NT2/D1 (cell line): ENCODE data around the gene ITGB5.

Experiments used
- DNase-seq: peaks from one replicate; pipeline ENCODE4 v3.0.0-alpha.2; 2011; ENCODE audit warnings: low read depth, low spot score
- H3K27me3 ChIP-seq: 2 replicates; pipeline ENCODE4 v1.6.0; 2011; ENCODE audit warnings: mild to moderate bottlenecking; ENCODE audit not compliant: insufficient read length, insufficient read depth
- H3K36me3 ChIP-seq: 2 replicates; pipeline ENCODE4 v1.6.1; 2011; ENCODE audit warnings: mild to moderate bottlenecking, low read length, mixed read lengths; ENCODE audit not compliant: insufficient read depth, insufficient read length
- H3K4me1 ChIP-seq: 2 replicates; pipeline ENCODE4 v1.5.1; 2011; ENCODE audit not compliant: insufficient read depth, insufficient read length
- H3K4me3 ChIP-seq: 2 replicates; pipeline ENCODE4 v1.5.1; 2011; ENCODE audit warnings: low read depth; ENCODE audit not compliant: insufficient read length
- H3K9ac ChIP-seq: 2 replicates; pipeline ENCODE4 v1.6.0; 2011; ENCODE audit warnings: low read depth; ENCODE audit not compliant: insufficient read length
- H3K9me3 ChIP-seq: 2 replicates; pipeline ENCODE4 v1.5.1; 2011; ENCODE audit warnings: mild to moderate bottlenecking, low read length; ENCODE audit not compliant: insufficient read depth
- SUZ12 ChIP-seq: IDR thresholded peaks from 2 replicates; pipeline ENCODE4 v1.6.1; 2011; ENCODE audit not compliant: insufficient read length, insufficient read depth; ENCODE audit errors: extremely low read depth
- YY1 ChIP-seq: IDR thresholded peaks from 2 replicates; pipeline ENCODE4 v1.6.1; 2011; ENCODE audit not compliant: insufficient read length, insufficient read depth
- ZNF274 ChIP-seq: IDR thresholded peaks from 2 replicates; pipeline ENCODE4 v1.6.1; 2011; ENCODE audit warnings: mild to moderate bottlenecking, low read depth, low read length

The ITGB5 gene

GRCh38 chr3:124847863-124848262 is 39.3 kb downstream of the ITGB5 start:
- Histone ChIP-seq H3K9ac (no peak overlapping the region), H3K9me3 (no peaks in the 10 kb centered on the region), H3K4me1 (no peaks in the 10 kb centered on the region), H3K27me3 (no peaks in the 10 kb centered on the region), H3K4me3 (no peak overlapping the region), H3K36me3 (peaks cover 55% of the 10 kb centered on the region)
- no peak for TF ChIP-seq ZNF274
- no peak for TF ChIP-seq SUZ12
- TF ChIP-seq YY1: no peak
- no peak for DNase-seq

DNA sequence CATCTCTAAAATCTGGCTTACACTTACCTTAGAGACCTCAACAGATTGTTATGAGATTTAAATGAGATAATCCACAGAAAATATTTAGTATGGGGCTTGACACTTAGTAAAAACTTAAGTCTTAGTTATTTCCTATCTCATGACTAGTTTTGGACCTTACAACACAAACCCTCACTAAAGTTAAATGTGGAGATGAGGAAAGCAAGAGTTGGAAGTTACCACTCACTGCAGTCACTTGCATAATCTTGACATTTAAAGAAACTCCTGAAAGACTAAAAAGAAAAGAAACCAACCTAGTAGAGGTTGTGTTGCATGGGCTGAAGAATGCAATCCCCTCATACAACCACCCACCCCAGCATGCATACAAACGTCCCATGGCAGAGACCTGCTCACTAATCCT is 40.1 kb downstream of the ITGB5 start:
- H3K27me3 ChIP-seq: no peaks in the 10 kb centered on the region
- no peaks in the 10 kb centered on the region for H3K4me1 ChIP-seq
- H3K9ac ChIP-seq: no peak overlapping the region
- peaks cover 60% of the 10 kb centered on the region for H3K36me3 ChIP-seq
- H3K4me3 ChIP-seq: no peak overlapping the region
- no peak for DNase-seq
- TF ChIP-seq YY1: no peak
- TF ChIP-seq ZNF274: no peak
- TF ChIP-seq SUZ12: no peak
- H3K9me3 ChIP-seq: no peaks in the 10 kb centered on the region

DNA sequence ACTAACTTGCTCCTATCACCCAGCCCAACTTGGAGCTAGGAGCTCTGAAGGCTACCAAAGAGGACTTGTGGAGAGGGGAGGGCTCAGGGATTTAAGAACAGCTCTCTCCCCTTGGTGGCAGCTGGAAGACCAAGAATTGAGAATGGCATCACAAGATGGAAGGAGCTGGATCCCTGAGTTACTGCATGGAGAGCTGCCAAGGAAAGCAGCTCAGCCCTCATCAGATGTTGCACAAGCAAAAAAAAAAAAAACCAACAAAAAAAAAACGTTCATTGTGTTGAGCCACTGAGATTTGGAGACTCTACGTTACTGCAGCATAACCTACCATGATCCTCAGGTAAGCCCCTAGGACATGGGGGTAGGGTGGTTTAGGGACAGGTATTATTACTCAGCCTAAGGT is 41.0 kb downstream of the ITGB5 start:
- DNase-seq: no peak
- TF ChIP-seq ZNF274 (no peak), YY1 (no peak), SUZ12 (no peak)
- H3K9me3 ChIP-seq: no peaks in the 10 kb centered on the region
- H3K27me3 ChIP-seq: no peaks in the 10 kb centered on the region
- H3K36me3 ChIP-seq: peaks cover 65% of the 10 kb centered on the region
- no peaks in the 10 kb centered on the region for H3K4me1 ChIP-seq
- H3K4me3 ChIP-seq: no peak overlapping the region
- no peak overlapping the region for H3K9ac ChIP-seq

DNA sequence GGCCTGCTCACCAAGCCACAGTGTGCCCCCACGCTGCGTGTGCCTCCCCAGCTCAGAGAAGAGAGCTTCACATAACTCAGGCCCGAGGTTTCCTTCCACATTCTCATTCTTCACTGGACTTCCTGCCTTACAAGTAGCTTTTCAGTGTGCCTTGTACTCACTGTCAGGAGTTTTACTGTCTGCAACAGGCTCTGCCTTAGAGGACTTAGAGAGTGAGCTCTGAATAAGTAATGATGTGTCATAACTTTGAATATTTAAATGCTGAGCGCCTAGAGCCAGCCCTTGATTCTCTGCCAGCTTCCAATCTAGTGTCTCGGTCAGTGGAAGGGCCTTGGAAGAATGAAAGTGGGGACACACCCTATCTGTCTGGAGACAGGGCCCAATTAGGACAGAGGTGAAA is 41.8 kb downstream of the ITGB5 start:
- no peak overlapping the region for H3K4me3 ChIP-seq
- no peak for TF ChIP-seq ZNF274
- TF ChIP-seq YY1: no peak
- TF ChIP-seq SUZ12: no peak
- H3K36me3 ChIP-seq: peaks cover 71% of the 10 kb centered on the region
- DNase-seq: no peak
- no peak overlapping the region for H3K9ac ChIP-seq
- H3K9me3 ChIP-seq: no peaks in the 10 kb centered on the region
- H3K4me1 ChIP-seq: no peaks in the 10 kb centered on the region
- H3K27me3 ChIP-seq: no peaks in the 10 kb centered on the region

GRCh38 chr3:124843506-124844177 is 43.5 kb downstream of the ITGB5 start:
- no peak for TF ChIP-seq SUZ12
- no peak for TF ChIP-seq ZNF274
- no peak for TF ChIP-seq YY1
- H3K36me3 ChIP-seq: peaks cover 82% of the 10 kb centered on the region
- no peak overlapping the region for H3K9ac ChIP-seq
- H3K27me3 ChIP-seq: no peaks in the 10 kb centered on the region
- H3K4me3 ChIP-seq: no peak overlapping the region
- H3K9me3 ChIP-seq: no peaks in the 10 kb centered on the region
- DNase-seq: no peak
- H3K4me1 ChIP-seq: no peaks in the 10 kb centered on the region

DNA sequence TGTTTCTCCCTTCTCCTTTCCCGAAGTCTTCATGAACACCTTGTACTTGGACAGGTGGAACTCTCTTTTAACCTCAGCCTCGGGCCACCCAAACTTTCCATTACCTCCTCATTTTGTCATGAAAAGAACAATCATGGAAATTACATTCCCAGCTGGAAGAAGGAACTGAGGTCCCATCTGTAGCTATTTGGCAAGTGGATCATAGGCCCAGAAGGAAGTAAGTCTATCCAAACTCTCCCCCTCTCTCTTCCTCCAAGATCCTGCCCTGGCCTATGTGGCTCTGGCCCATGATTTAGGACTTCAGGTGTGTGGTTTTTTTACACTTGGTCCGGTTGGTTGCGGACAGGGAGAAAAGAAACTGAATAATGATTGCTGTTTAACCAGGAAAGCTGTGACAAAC is 44.1 kb downstream of the ITGB5 start:
- Histone ChIP-seq H3K27me3 (no peaks in the 10 kb centered on the region), H3K36me3 (peaks cover 77% of the 10 kb centered on the region), H3K4me3 (no peak overlapping the region), H3K4me1 (no peaks in the 10 kb centered on the region), H3K9me3 (no peaks in the 10 kb centered on the region), H3K9ac (no peak overlapping the region)
- TF ChIP-seq ZNF274: no peak
- DNase-seq: no peak

- no peaks in the 10 kb centered on the region for H3K4me1 ChIP-seq
Measured at GRCh38 chr3:124841517-124841916, 45.6 kb downstream of the ITGB5 start.

More at GRCh38 chr3:124841517-124841916, 45.6 kb downstream of the ITGB5 start:
- H3K9ac ChIP-seq: no peak overlapping the region
- no peak for DNase-seq
- no peaks in the 10 kb centered on the region for H3K27me3 ChIP-seq
- TF ChIP-seq ZNF274 (no peak), YY1 (no peak)
- no peak overlapping the region for H3K4me3 ChIP-seq
- no peaks in the 10 kb centered on the region for H3K9me3 ChIP-seq
- H3K36me3 ChIP-seq: peaks cover 77% of the 10 kb centered on the region
